ENCODE data around the gene RPL39. TPM values are rescaled to one million over a fixed set of nuclear protein-coding genes. Genes with fewer than 3 reads are reported as not detected.

Gene RPL39
- total and polyA plus RNA-seq, 2 of the 8 experiments (the other 6 are each of a cell fraction or from before 2014, with no cell fraction given) = 1,942 to 2,394 TPM

DNA sequence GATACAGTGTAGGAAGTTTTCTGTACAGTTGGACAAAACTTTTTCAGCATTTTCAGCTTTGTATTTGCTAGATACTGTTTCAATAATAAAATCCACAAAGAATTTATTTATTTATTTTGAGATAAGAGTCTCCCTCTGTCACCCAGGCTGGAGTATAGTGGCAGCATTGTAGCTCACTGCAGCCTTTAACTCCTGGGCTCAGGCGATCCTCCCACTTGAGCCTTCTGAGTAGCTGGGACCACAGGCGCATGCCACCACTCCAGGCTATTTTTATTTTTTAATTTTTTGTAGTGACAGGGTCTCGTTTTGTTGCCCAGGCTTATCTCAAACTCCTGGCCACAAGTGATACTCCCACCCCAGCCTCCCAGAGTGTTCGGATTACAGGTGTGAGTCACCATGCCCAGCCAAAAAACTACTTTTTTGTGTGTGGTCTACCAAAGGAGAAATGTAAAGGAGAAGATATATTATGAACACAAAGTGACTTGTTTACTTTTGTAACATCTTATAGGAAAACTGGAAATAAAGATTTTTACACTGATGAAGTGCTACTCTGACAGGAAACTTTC is 46.1 kb downstream of the RPL39 start:
- no peak overlapping the region for H2AK5ac ChIP-seq (ENCODE audit: low read depth, low read length)
- H3K79me2 ChIP-seq (ENCODE audit: control insufficient read depth in 1 of 2, insufficient read depth in 2 of 2, low read length in 2 of 2) = no peaks in the 10 kb centered on the region
- no peak overlapping the region for H3K4me3 ChIP-seq (ENCODE audit: extremely low read depth in 1 of 4, insufficient read depth in 2 of 4, low read depth in 3 of 4, low read length in 4 of 4)
- POLR2A ChIA-PET (ENCODE audit: partially characterized antibody) = interaction anchor here (0.7 to 1.0 kb wide), 2 partner anchors 13 to 14 kb away, joined by 3 to 5 read pairs; partner anchors contain the start of gene SOWAHD
- no peak overlapping the region for H2AFZ ChIP-seq (ENCODE audit: low read length)
- H4K91ac ChIP-seq (replicated peaks; ENCODE audit: insufficient read length, low read length) = no peak overlapping the region
- 95% methylated on average over 4 of the region's 4 CpGs; no CpG with 5 or more reads in 1 of the 2 experiments for WGBS, 2 experiments (ENCODE audit: extremely low coverage in 1 of 2, insufficient coverage in 1 of 2, insufficient read length in 1 of 2, insufficient replicate concordance in 2 of 2, low coverage in 1 of 2, low lambda C conversion rate in 2 of 2, missing lambda C conversion rate in 1 of 2)
- no peak overlapping the region for H2BK20ac ChIP-seq (ENCODE audit: low read length)
- H3K9me3 ChIP-seq (ENCODE audit: insufficient read depth in 2 of 2, low read depth in 1 of 2, low read length in 1 of 2) = no peaks in the 10 kb centered on the region
- no peak for TF ChIP-seq CEBPB (IDR thresholded peaks at IDR 0.05; ENCODE audit: low read depth, low read length)
- no peak for TF ChIP-seq CHD2 (IDR thresholded peaks at IDR 0.05; ENCODE audit: low read length)
- no peak for TF ChIP-seq TEAD4 (IDR thresholded peaks at IDR 0.05; ENCODE audit: low read depth, low read length)
- TF ChIP-seq SP1 (IDR thresholded peaks at IDR 0.05; ENCODE audit: low read depth, low read length) = no peak
- no peak for TF ChIP-seq TBP (IDR thresholded peaks at IDR 0.05; ENCODE audit: low read depth, low read length)
- TF ChIP-seq SIX5 (IDR thresholded peaks at IDR 0.05; ENCODE audit: low read depth, low read length) = no peak
- TF ChIP-seq POU5F1 (IDR thresholded peaks at IDR 0.05; ENCODE audit: low read depth, low read length) = no peak
- TF ChIP-seq, protein P1, sequence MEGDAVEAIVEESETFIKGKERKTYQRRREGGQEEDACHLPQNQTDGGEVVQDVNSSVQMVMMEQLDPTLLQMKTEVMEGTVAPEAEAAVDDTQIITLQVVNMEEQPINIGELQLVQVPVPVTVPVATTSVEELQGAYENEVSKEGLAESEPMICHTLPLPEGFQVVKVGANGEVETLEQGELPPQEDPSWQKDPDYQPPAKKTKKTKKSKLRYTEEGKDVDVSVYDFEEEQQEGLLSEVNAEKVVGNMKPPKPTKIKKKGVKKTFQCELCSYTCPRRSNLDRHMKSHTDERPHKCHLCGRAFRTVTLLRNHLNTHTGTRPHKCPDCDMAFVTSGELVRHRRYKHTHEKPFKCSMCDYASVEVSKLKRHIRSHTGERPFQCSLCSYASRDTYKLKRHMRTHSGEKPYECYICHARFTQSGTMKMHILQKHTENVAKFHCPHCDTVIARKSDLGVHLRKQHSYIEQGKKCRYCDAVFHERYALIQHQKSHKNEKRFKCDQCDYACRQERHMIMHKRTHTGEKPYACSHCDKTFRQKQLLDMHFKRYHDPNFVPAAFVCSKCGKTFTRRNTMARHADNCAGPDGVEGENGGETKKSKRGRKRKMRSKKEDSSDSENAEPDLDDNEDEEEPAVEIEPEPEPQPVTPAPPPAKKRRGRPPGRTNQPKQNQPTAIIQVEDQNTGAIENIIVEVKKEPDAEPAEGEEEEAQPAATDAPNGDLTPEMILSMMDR (IDR thresholded peaks at IDR 0.05; ENCODE audit: control extremely low read depth in 1 of 3, insufficient read depth in 1 of 3, low read depth in 1 of 3, low read length in 3 of 3) = no peak
- no peak overlapping the region for H2BK5ac ChIP-seq (ENCODE audit: low read depth, low read length)
- no peak for FAIRE-seq
- no peaks in the 10 kb centered on the region for H3K36me3 ChIP-seq (ENCODE audit: control insufficient read depth in 2 of 4, insufficient read depth in 4 of 4, low read length in 3 of 4)
- H3K4me1 ChIP-seq (replicated peaks in 1 of 4; ENCODE audit: control insufficient read depth in 3 of 4, insufficient read depth in 4 of 4, low read length in 3 of 4) = no peaks in the 10 kb centered on the region
- H2BK12ac ChIP-seq (ENCODE audit: low read depth, low read length) = no peak overlapping the region
- H4K20me1 ChIP-seq (replicated peaks in 1 of 2; ENCODE audit: control insufficient read depth in 1 of 2, insufficient read depth in 2 of 2, low read length in 2 of 2) = no peaks in the 10 kb centered on the region
- H4K5ac ChIP-seq (ENCODE audit: insufficient read length, low read depth, low read length) = no peak overlapping the region
- H4K8ac ChIP-seq (ENCODE audit: extremely low read depth, insufficient read depth, low read length) = no peak overlapping the region
- no peaks in the 10 kb centered on the region for H3K27me3 ChIP-seq (replicated peaks in 1 of 4; ENCODE audit: control insufficient read depth in 3 of 4, extremely low read depth in 1 of 4, insufficient read depth in 3 of 4, low read length in 3 of 4)
- H3K27ac ChIP-seq (ENCODE audit: low read depth, low read length) = no peak overlapping the region
- no peak overlapping the region for H2BK120ac ChIP-seq (replicated peaks; ENCODE audit: low read depth, low read length)
- DNase-seq (ENCODE audit: low read depth in 1 of 2, low spot score in 2 of 2) = no peak
- H3K18ac ChIP-seq (ENCODE audit: extremely low read depth, low read length) = no peak overlapping the region
- H3K79me1 ChIP-seq (ENCODE audit: low read depth, low read length) = no peaks in the 10 kb centered on the region
- H3K9ac ChIP-seq (replicated peaks in 1 of 4; ENCODE audit: extremely low read depth in 1 of 4, low read depth in 3 of 4, low read length in 3 of 4) = no peak overlapping the region
- CTCF ChIA-PET (ENCODE audit: partially characterized antibody) = interaction anchor here (0.7 to 4.0 kb wide), 7 partner anchors 9 to 51 kb away, joined by 3 to 20 read pairs (median 4); partner anchors contain the start of gene SOWAHD
- H3K4me2 ChIP-seq (ENCODE audit: insufficient read depth in 1 of 2, low read depth in 2 of 2, low read length in 2 of 2) = no peak overlapping the region
- no peak overlapping the region for H3K56ac ChIP-seq (replicated peaks; ENCODE audit: insufficient read length, low read depth, low read length)
- H3K23ac ChIP-seq (ENCODE audit: insufficient read length) = no peak overlapping the region
- H3K23me2 ChIP-seq (ENCODE audit: low read depth, low read length) = no peaks in the 10 kb centered on the region
- no peak overlapping the region for H3K14ac ChIP-seq (ENCODE audit: insufficient read length)
- H2BK15ac ChIP-seq (ENCODE audit: low read length) = no peak overlapping the region
- H3K4ac ChIP-seq (replicated peaks; ENCODE audit: insufficient read length, low read depth, low read length) = no peak overlapping the region
